Activated CD4-positive, alpha-beta T cell treated with anti-CD3 and anti-CD28 coated beads, Interleukin-2, Interleukin-4, amounts not matched to agents 100 ng/mL and 50 ng/mL, durations not matched to agents 16 hours and 8 hours (primary cell): ENCODE measurements around the gene MICALL1.
"Not testable (repeated sequence)": the region's sequence is repeated elsewhere in the genome, so short reads cannot be mapped to it uniquely, and the experiment has no call there.

Experiments
- DNase-seq: peaks from one replicate; pipeline ENCODE4 v3.0.0-alpha.2; 2020; ENCODE audit warnings: low spot score

Gene MICALL1

GRCh38 chr22:37930270-37930951, 24.3 kb downstream of the MICALL1 start:
- DNase-seq, result no peak

DNA sequence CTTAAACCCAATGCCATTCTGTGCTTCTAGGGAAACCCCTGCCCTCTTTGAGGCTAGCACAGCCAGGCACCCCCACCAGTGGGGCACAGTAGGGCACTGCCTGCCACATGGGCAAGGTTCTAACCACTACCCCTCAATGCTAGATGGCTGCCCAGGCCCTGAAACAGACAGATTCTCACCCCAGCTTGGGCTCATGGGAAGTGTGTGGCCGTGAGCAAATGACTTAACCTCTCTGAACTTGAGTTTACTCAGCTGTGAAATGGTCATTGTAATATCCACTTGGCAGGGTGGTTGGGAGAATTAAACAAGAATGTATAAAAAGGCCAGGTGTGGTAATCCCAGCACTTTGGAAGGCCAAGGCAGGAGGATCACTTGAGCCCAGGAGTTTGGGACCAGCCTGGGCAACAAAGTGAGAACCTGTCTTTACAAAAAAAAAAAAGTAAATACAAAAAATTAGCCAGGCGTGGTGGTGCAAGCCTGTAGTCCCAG, 24.9 kb downstream of the MICALL1 start:
- no peak for DNase-seq

DNA sequence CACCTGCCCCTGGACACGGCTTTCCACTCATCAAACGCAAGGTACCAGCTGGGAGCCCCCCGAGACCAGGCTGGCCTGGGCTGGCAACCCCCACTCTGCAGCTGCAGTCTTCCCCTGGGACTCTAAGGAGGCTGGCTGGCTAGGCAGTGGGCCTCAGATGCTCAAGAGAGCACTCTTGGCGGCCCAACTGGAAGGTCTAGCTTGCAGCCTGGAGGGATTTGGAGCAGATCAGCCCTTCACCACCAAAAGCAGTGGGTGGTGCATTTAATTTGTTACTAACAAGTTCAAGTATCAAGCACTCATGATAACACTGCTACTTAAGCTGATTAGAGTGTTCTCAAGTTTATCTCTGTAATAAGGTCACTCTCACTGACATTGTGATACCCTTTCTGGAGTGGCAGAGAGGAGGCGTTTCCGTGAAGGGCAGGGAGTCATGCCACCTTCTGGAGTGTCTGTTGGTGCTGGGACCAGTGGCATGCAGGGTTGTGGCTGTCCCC, 25.8 kb downstream of the MICALL1 start:
- DNase-seq, result no peak

- DNase-seq, result no peak
Measured at GRCh38 chr22:37932401-37932800, 26.3 kb downstream of the MICALL1 start.

- no peak for DNase-seq
Measured at GRCh38 chr22:37932821-37933578, 26.9 kb downstream of the MICALL1 start.

- DNase-seq, result peak; percentile 87
Measured at GRCh38 chr22:37933711-37934376, 27.7 kb downstream of the MICALL1 start.

- DNase-seq, result no peak
Measured at GRCh38 chr22:37940698-37941376, 34.7 kb downstream of the MICALL1 start.

- DNase-seq, result no peak
Measured at GRCh38 chr22:37942133-37942532, 36.0 kb downstream of the MICALL1 start.

GRCh38 chr22:37943136-37943824, 37.2 kb downstream of the MICALL1 start:
- DNase-seq, result no peak

- no peak for DNase-seq
Measured at GRCh38 chr22:37943825-37944198, 37.7 kb downstream of the MICALL1 start.

GRCh38 chr22:37944423-37944822, 38.3 kb downstream of the MICALL1 start:
- not testable (repeated sequence) for DNase-seq

GRCh38 chr22:37947142-37947795, 41.2 kb downstream of the MICALL1 start:
- not testable (repeated sequence) for DNase-seq

DNA sequence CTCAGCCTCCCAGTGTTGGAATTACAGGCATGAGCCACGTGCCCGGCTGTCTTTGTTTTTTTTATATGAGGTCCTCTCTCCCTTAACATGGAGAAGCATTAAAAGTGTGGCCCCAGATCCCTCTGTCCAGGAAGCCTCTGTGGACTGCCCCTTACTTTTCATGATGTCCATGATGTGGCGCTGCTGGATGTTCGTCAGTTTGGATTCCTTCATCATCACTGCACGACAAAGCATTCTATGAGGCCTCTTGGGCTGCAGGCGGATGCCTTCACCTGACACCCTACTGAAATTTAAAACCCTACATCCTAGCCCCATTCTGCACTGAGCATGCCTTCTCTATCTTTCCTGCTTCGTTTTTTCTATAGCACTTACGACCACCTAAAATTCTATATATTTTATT, 45.2 kb downstream of the MICALL1 start:
- DNase-seq, result no peak

DNA sequence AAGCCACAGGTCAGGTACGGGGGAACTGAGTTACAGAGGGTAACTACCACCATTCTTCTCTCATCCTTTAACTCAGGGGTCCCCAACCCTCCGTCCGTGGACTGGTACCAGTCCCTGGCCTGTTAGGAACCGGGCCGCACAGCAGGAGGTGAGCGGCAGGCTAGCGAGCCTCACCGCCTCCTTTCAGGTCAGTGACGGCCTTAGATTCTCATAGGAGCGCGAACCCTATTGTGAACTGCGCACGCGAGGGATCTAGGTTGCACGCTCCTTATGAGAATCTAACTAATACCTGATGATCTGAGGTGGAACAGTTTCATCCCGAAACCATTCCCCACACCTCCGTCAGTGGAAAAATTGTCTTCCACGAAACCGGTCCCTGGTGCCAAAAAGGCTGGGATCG, 46.5 kb downstream of the MICALL1 start:
- not testable (repeated sequence) for DNase-seq

- no peak for DNase-seq
Measured at GRCh38 chr22:37953062-37953436, 47.0 kb downstream of the MICALL1 start.

DNA sequence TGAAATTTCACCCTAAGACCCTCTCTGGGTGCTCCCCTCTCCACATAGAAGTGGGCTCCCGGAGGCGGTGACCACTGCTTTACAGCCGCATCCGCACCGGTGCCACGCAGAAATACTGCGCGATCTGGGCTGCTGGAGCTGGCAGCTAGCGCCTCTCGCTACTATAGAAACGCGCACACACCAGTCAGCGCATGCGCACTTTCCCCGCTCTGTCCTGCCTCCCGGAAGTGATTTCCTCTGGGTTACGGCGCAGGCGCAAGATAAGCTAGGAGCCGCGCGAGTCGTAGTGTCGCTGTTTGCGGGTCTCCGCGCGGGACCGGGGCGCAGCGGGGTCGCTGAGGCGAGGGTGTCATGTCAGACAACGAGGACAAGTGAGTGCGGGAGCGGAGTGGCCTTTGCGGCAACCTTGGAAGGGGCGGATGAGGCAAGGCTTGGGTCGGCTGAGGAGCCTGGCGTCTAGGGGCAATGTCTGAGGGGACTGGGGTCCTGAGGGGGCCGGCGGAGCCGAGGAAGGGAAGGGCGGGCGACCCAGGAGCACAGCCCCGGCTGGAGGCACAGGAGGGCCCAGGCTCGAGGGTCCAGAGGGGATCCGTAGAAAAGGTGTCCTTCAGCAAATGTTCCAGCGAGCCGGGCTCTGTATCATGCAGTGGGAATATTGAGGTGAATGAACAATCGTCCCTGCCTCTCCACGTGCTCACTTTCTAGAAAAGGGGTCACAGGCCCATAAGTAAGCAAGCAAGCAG, 47.5 kb downstream of the MICALL1 start, which contains the start of the genes C22orf23 and POLR2F:
C22orf23 (minus strand) TSS at position 165 of the 743 bp plus-strand sequence. CDS start 452 bp downstream, outside the sequence.
POLR2F (plus strand) TSS at position 263 of the 743 bp plus-strand sequence; CDS start at position 352, 89 bp downstream.
- DNase-seq, result peak; percentile 97

- DNase-seq, result no peak
Measured at GRCh38 chr22:37954686-37955085, 48.6 kb downstream of the MICALL1 start.

GRCh38 chr22:37955825-37956397, 49.8 kb downstream of the MICALL1 start:
- not testable (repeated sequence) for DNase-seq

DNA sequence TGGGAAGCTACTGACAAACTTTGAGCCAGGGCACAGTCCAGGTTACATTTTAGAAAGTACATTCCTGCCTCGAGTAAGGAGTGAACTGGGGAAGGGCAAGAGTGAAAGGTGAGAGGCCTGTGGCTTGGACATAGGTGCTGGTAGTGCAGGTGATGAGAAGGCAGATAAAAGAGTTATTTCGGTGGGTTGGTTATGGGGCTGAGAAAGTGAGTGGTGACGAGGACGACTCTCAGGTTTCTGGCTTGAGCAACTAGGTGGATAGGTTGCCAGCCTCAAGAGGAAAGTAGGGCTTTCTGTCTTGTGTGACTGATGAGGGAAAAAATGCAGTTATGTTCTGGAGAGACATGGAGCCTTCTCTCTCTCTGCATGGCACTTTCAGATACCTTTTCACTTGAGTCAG, 51.1 kb downstream of the MICALL1 start:
- no peak for DNase-seq
